Ovary (tissue), 3 donors: ENCODE results near the gene KCNMB2.

Experiments used
- CTCF ChIP-seq, 3 donors: fragments of 450-650 bp in 2 of 3; fragments of 200-600 bp in 1 of 3; IDR thresholded peaks; one replicate each; pipeline versions ENCODE4 v1.5.1 to v1.8.0; 2016 to 2022; ENCODE audit warnings: antibody characterized with exemption in 3 of 3, mild to moderate bottlenecking in 1 of 3
- EP300 ChIP-seq: sonication (generic); formaldehyde crosslinking; IDR thresholded peaks from one replicate; pipeline ENCODE4 v1.6.1; 2017; ENCODE audit warnings: antibody characterized with exemption
- donor health status: DM: no; HTN: no; CAD: no.

GRCh38 chr3:178525251-178525650 lies 11.0 kb upstream of the KCNMB2 start:
- TF ChIP-seq CTCF (IDR thresholded peaks at IDR 0.05) = no peak
- TF ChIP-seq EP300 = no peak
